HepG2 (cell line): ENCODE data around the gene SS18L1.

Experiments
- ARNT2 ChIP-seq: sonication (generic); formaldehyde crosslinking; IDR thresholded peaks from 2 replicates; pipeline ENCODE4 v1.8.0; 2022; ENCODE audit warnings: mild to moderate bottlenecking, low read depth, missing genetic modification reagents, moderate library complexity
- BHLHE40 ChIP-seq: IDR thresholded peaks from 2 replicates; pipeline ENCODE4 v1.6.1; 2011; ENCODE audit warnings: low read length, improper control_type of control experiment
- ETV5 ChIP-seq: IDR thresholded peaks from 2 replicates; pipeline ENCODE4 v1.6.1; 2018; ENCODE audit warnings: missing biosample characterization, missing genetic modification reagents, inconsistent platforms, borderline replicate concordance
- EZH2 ChIP-seq: conservative IDR thresholded peaks from 2 replicates; pipeline ENCODE4 v1.6.1; 2012; ENCODE audit warnings: mild to moderate bottlenecking, low read depth, low read length, moderate library complexity
- POLR2AphosphoS5 ChIP-seq: IDR thresholded peaks from 2 replicates; pipeline ENCODE4 v1.6.1; 2012; ENCODE audit warnings: low read depth, low read length
- RBM39 ChIP-seq: fragments of 200-400 bp; formaldehyde crosslinking; IDR thresholded peaks from one replicate; pipeline ENCODE4 v1.6.1; 2018; ENCODE audit warnings: antibody characterized with exemption, mild to moderate bottlenecking, low read depth, low read length; ENCODE audit not compliant: poor library complexity, severe bottlenecking
- SIN3B ChIP-seq: fragments of 150-350 bp; IDR thresholded peaks from 2 replicates; pipeline ENCODE4 v1.6.1; 2014; ENCODE audit warnings: low read length
- WIZ ChIP-seq: sonication (generic); formaldehyde crosslinking; IDR thresholded peaks from 2 replicates; pipeline ENCODE4 v1.5.1; 2020; ENCODE audit warnings: mild to moderate bottlenecking, missing genetic modification reagents
- ZNF44 ChIP-seq: sonication (generic); formaldehyde crosslinking; IDR thresholded peaks from 2 replicates; pipeline ENCODE4 v1.5.1; 2020; ENCODE audit warnings: mild to moderate bottlenecking, missing genetic modification reagents
- TF ChIP-seq, protein P1 (sequence below): sonication (generic); formaldehyde crosslinking; IDR thresholded peaks from 2 replicates; pipeline ENCODE4 v1.5.0; 2020; ENCODE audit warnings: mild to moderate bottlenecking, missing genetic modification reagents, moderate library complexity

DNA sequence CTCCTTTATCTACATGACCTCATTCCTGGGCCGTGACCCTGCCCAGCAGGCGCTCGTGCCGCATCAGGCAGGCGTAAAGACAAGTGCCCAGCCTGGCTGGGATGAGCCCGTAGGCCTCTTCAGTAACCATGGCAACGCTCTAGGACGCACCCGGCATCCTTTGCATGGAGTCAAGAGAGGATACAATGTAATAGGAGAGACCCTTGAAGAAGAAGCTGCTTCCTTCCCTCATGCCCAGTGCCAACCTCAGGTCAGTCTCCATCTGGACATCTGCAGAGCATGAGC lies 26.3 kb upstream of the SS18L1 start:
- TF ChIP-seq, protein P1, sequence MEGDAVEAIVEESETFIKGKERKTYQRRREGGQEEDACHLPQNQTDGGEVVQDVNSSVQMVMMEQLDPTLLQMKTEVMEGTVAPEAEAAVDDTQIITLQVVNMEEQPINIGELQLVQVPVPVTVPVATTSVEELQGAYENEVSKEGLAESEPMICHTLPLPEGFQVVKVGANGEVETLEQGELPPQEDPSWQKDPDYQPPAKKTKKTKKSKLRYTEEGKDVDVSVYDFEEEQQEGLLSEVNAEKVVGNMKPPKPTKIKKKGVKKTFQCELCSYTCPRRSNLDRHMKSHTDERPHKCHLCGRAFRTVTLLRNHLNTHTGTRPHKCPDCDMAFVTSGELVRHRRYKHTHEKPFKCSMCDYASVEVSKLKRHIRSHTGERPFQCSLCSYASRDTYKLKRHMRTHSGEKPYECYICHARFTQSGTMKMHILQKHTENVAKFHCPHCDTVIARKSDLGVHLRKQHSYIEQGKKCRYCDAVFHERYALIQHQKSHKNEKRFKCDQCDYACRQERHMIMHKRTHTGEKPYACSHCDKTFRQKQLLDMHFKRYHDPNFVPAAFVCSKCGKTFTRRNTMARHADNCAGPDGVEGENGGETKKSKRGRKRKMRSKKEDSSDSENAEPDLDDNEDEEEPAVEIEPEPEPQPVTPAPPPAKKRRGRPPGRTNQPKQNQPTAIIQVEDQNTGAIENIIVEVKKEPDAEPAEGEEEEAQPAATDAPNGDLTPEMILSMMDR (CRISPR knock-in tag), result no peak
- TF ChIP-seq WIZ (CRISPR knock-in tag) (no peak), POLR2AphosphoS5 (no peak), SIN3B (no peak), ARNT2 (CRISPR knock-in tag) (no peak), ZNF44 (CRISPR knock-in tag) (no peak), ETV5 (no peak), EZH2 (no peak), BHLHE40 (no peak), RBM39 (no peak)
